A172 (cell line): ENCODE data around the gene ITPRIP. TPM values are rescaled to one million over a fixed set of nuclear protein-coding genes. Genes with fewer than 3 reads are reported as not detected.

Source experiments
- DNase-seq: peaks from one replicate; pipeline ENCODE4 v3.0.0-alpha.2; 2015; ENCODE audit warnings: low spot score
- total RNA-seq: library from RNA; depleted of rRNA; stranded (reverse); fragments of >200 nt; shearing (Covaris generic); gene quantifications from 2 replicates; pipeline ENCODE4 v1.2.3, GENCODE V29; 2014; rRNA removed

Gene ITPRIP
- 4.8 and 6.2 TPM in 2 replicates for total RNA-seq

DNA sequence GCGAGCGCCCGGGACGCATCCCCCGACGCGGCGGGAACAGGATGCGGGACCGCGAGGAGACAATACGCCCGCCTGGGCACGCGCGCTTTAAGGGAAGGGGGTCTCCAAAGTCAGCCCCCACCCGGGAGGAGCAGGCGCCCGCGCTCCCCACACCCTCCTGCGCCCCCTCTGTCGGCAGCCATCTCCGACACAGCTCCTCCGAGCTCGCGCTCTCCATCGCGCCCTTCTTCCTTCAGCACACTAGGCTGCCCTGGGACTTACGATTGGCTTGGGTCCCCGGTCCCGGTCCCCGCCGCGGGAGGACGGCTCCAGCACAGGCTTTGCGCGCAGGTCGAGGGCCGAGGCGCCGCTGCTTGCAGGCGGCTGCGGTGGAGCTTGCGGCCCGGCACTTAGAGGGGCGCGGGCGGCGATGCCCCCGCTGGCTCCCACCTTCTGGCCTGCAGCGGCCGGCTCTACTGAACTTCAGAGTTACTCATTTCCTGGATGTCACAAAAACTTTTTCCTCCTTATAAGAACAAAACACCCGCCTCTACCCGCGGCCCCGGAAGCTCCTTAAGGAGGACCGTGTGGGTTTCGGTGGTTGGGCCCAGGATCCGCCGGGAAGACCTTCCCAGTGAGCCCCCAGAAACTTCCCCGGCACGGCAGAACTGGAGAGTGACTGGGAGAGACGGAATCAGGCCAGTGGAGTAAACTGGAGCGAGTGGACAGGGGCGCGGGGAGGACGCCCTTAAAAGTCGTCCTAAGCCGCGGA lies at the start of gene ITPRIP:
Gene ITPRIP, minus strand, starts transcription at position 481 of the 751 bp plus-strand sequence. CDS start 22,414 bp downstream, outside the sequence.
- peak; percentile 81 for DNase-seq

DNA sequence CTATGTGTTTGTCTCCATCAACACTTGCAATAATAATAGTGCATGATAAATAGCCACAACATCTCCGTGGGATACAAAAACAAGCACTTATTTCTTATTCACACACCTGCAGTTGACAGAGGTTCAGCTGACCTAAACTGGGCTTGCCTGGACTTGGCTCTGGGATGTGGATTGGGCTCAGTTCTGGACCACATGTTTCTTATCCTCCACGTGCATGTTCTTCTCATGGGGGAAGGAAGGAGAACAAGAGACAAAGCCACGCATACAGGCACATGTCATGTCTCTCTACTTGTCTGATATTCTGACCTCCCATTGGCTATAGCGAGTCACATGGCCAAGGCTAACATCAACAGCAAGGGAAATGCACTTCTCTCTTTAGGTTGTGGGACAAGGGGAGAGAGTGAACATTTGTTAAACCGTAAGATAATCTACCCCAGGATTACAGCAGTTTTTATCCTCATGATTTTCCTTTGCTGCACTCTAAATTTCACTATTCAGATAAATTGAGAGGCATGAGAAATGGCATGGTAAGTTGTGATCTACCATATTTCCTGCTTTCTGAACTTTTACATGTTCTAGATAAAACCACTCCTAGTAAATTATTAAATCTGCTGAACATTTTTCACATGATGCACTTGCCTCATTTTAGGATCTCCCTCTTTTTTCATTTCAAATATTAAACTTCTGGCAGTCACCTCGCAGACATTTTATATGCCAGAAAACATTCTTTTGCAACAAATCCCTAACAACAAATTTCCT lies 49.0 kb upstream of the ITPRIP start:
- DNase-seq = no peak

DNA sequence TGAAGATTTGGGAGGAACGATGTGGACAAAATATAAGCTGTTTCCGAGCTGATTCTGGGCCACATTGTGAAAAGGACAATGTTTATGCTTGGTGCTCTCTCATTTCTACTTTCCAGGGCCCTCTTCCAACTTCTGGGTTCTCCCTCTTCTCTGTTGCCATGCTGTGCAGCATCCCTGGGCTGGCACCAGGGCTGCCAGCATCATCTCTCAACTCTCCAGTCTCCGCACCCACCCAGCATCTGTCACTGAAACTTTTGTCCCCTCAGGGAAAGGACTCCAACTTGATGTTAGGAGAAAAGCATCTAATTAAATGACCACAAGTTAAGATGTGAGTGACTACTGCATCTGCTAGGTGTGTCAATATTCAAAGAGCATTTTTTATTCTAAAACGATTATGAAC lies 42.1 kb upstream of the ITPRIP start:
- DNase-seq = no peak

GRCh38 chr10:104376784-104377300 lies 38.6 kb upstream of the ITPRIP start:
- DNase-seq = no peak

- DNase-seq = no peak
Observed at GRCh38 chr10:104374591-104374990, 36.3 kb upstream of the ITPRIP start.

- DNase-seq = no peak
Observed at GRCh38 chr10:104371753-104372152, 33.5 kb upstream of the ITPRIP start.

DNA sequence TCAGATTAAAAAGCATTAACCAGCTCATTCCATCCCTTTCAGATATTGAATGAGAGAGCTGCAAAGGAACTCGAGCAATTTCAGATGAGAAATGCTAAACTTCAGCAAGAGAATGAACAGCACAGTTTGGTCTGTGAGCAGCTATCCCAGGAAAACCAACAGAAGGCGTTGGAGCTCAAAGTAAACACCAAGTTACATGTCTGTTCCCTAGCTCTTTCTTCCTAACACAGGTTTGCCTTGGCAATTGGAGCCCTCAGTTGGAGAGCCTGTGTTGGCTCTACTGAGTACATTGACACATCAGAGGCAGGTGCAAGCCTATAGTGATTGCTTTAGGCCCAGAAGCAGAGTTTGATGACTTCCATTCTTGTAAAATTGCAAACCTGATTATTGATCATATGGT lies 30.1 kb upstream of the ITPRIP start:
- DNase-seq = no peak

DNA sequence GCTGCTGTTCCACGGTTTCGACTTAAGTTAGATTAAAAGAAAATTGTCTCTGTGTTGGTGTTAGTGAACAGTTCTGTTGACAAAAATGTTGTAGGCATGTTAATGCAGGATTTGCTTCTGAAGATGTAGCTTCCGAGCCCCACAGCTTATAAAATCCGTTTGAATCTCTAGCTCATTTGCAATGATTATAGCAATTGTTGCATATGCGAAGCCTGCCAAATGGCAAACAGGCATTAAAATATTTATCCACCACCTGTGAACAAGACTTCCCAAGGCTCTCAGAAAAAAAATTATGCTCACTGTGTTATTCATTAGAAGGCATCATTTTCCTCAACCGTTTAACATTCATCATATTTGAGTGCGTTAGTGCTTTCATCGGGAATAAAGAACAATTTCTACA lies 29.6 kb upstream of the ITPRIP start:
- no peak for DNase-seq

DNA sequence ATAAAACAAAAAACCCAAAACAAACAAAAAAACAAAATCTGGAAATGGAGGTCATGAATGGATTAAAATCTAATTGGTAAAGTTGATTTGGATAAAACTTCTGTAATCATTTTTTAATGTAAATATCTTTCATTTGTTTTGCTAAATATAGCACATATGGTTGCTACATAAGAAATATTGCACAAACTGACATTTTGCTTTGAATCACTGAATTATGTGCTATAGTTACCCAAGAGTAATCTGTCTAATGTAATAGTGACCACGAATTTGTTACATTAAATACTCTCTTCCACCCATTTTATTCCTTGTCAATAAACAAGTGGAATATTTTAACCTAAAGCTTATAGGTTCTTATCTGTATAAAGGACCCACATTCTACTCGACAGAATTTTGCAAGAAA lies 21.5 kb upstream of the ITPRIP start:
- no peak for DNase-seq

DNA sequence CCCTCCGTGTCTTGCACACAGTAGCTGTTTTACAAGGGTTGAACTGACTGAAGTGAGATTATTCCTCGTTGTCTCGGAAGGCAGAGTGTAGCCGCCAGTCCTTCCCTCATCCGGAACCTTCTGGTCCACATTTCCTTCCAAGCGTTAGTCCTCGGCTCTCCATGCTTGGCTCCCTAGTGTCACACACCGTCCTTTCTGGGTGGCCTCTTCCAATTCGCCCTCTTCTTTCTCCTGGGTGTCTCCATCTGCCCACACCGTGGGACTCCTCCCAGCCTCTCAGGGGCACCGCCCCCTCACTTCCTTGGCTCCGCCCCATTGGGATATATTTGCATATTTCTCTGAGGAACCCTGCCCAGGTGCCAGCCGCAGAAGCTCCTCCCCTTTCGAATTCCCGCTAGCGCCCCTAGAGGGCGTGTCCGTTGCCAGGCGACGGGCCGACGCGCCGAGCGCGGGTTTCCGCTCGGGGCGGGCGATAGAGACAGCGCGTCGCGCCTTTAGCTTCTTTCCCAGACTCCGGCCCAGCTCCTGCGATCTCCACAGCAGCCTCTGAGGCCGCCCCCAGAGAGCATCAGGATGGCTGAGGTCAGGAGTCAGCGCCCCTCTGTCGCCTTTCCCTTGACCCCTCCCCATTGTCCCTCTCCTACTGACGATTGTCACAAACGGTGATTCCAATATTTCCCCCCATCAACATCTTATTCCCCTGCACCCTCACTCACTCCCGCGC lies 15.2 kb upstream of the ITPRIP start, which contains the start of gene CFAP58:
Gene CFAP58, plus strand, starts transcription at position 509 of the 724 bp plus-strand sequence. Its CDS starts 65 bp downstream, at position 574.
- peak; percentile 84 for DNase-seq

DNA sequence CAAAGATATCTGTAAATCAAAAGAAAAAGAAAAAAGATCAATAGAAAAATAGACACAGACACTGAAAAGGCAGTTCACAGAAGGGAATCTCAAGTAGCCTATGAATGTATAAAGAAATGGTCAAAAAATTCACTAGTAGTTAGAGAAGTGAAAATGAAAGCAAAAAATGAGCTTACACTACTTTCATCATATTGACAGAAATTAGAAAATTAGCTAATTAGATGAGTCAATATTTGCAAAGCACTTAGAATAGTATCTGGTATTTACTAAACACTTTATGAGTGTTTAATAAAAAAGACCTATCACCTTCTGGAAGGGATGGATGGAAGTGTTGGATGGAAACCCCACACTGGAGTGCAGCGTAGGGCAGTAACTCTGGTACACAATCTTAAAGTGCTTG lies 13.7 kb upstream of the ITPRIP start:
- DNase-seq = no peak

GRCh38 chr10:104351061-104351702 lies 12.9 kb upstream of the ITPRIP start:
- DNase-seq = no peak

DNA sequence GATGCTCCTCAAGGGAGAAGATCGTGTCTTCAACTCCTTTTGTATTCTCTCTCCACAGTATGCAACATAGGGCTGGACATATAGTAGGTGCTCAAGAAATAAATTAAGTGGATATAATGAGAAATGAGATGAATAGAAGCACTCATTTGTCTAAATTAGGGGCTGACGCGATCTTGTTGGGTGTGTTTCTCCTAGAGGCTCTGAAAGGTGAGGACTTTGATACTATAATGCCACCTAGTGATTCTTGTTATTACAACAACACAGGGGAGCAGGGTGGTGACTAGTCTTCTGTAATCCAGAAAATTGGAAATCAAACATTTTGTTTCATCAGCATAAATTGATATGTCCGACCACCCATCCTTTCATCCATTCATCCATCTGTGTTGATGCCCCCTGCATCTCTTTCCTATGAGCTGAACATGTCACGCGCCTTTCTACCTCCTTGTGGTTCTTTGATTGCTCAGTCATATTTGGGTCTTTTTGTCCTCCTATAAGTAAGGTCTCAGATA lies 11.9 kb upstream of the ITPRIP start:
- peak; percentile 70 for DNase-seq

GRCh38 chr10:104349623-104350126 lies 11.4 kb upstream of the ITPRIP start:
- no peak for DNase-seq

- no peak for DNase-seq
Observed at GRCh38 chr10:104348601-104349000, 10.3 kb upstream of the ITPRIP start.

DNA sequence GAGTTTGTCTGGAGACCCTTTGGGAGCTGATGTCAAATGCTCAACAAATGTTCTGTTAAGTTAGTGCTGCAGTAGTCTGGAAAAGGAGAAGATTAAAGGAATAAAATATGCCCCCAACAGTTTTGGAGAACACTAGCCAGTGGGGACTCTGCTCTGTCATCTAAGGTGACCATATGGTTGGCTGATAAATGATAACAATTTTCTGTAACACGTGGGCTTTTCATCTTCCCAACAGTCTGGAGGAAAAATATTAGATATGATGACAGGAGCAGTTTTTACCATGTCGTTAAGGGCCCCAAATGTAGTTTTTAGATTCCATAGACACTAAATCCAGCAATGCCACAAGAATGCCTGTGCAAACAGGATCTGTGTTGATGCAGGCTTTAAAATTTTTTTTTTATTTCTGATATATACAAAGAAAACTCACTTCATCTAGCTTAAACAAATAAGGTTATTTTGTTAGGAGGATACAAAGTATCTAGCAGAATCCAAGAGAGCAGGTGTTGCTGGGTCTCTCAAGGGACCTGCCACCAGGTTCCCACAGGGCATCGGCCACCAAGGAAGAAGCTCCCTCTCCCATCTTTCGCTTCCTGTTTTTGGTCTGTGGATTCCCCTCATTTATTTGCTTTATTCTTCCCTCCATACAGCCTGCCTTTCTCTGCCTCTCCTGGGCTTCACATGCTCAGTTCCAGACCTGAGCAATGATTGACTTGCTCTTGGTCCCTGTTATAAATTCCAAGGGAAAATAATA lies 9.2 kb upstream of the ITPRIP start:
- no peak for DNase-seq

DNA sequence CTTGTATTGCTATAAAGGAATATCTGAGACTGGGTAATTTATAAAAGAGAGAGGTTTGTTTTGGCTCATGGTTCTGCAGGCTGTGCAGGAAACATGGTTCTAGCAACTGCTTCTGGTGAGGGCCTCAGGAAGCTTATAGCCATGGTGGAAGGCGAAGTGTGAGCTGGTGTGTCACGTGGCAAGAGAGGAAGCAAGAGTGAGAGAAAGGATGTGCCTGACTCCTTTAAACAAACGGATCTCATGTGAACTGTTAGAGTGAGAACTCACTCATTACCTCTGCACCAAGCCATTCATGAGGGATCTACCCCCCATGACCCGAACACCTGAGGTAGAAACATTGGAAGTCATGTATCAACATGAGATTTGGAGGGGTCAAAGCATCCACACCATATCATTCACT lies 7.7 kb upstream of the ITPRIP start:
- no peak for DNase-seq

- DNase-seq = no peak
Observed at GRCh38 chr10:104345515-104345914, 7.2 kb upstream of the ITPRIP start.

DNA sequence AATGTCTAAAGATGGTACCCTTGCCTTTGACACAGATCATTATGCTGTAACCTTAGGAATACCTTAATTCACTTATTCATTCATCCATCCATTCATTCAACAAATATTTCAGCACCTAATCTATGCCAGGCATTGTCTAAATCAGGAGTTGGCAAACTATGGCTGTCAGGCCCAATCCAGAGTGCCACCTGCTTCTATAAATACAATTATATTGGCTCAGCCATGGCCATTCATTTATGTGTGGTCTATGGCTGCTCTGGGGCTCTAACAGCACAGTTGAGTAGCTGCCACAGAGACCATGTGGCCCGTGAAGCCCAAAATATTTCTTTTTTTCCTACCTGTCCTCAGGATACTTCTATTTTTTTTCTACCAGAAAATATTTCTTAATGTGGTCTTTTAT lies 6.0 kb upstream of the ITPRIP start:
- DNase-seq = no peak

DNA sequence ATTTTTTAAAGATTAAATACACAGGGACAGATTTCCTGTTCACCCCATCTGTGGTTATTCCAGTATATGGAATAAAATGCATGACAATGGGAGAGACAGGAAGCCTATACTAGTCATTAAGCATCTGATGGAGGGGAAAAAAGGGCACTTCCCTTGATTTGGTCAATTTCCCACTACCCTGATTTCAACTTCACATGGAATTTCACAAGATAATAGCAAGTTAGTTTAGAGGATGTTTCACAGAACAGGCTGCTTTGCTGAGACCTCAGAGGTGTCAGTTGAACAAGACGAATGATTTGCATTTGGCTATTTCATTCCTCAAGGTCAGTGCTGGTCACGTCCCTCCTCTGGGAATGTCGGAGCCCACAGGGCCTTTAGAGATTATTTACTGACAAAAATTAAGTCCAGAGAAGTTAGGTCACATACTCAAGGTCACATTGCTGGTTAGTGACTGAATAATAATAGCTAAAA lies 4.7 kb upstream of the ITPRIP start:
- DNase-seq = peak; percentile 52
